Breast epithelium (tissue), 4 donors: ENCODE measurements around the gene AGBL1. TPM values are rescaled to one million over a fixed set of nuclear protein-coding genes. Genes with fewer than 3 reads are reported as not detected.

Source experiments
- DNase-seq, 2 donors: peaks; one replicate each; pipeline ENCODE4 v3.0.0-alpha.2; 2019; ENCODE audit warnings: low spot score in 2 of 2
- H3K27ac ChIP-seq, 2 donors: fragments of 200-600 bp; sonication (generic) in 1 of 2; one replicate each; pipeline ENCODE4 v1.5.1; 2016 to 2019; ENCODE audit warnings: mild to moderate bottlenecking in 1 of 2
- H3K27me3 ChIP-seq, 2 donors: fragments of 200-600 bp; sonication (generic) in 1 of 2; one replicate each; pipeline versions ENCODE4 v1.5.1 to v1.6.0; 2017 to 2019; ENCODE audit warnings: control low read depth in 1 of 2, mild to moderate bottlenecking in 1 of 2
- H3K36me3 ChIP-seq: fragments of 200-600 bp; one replicate; pipeline ENCODE4 v1.5.1; 2019
- H3K4me1 ChIP-seq, 2 donors: fragments of 200-600 bp; sonication (generic); one replicate each; pipeline ENCODE4 v1.5.1; 2016 to 2019; ENCODE audit warnings: control low read depth in 1 of 2
- H3K4me3 ChIP-seq, 3 donors: fragments of 200-600 bp; sonication (generic); 1 replicate in 2 of 3; 2 replicates in 1 of 3; pipeline ENCODE4 v1.5.1; 2016 to 2019; ENCODE audit warnings: mild to moderate bottlenecking in 3 of 3, moderate library complexity in 2 of 3
- H3K9me3 ChIP-seq, 2 donors: fragments of 200-600 bp; sonication (generic) in 1 of 2; one replicate each; pipeline ENCODE4 v1.5.1; 2016 to 2019; ENCODE audit warnings: control low read depth in 1 of 2
- CTCF ChIP-seq, 3 donors: fragments of 450-650 bp; IDR thresholded peaks; one replicate each; pipeline ENCODE4 v1.5.1; 2016 to 2017; ENCODE audit warnings: antibody characterized with exemption in 3 of 3, mild to moderate bottlenecking in 3 of 3, moderate library complexity in 3 of 3
- POLR2A ChIP-seq: fragments of 450-650 bp; IDR thresholded peaks from one replicate; pipeline ENCODE4 v1.6.1; 2016; ENCODE audit warnings: antibody characterized with exemption, mild to moderate bottlenecking, moderate library complexity
- POLR2AphosphoS5 ChIP-seq, 3 donors: sonication (generic); formaldehyde crosslinking; IDR thresholded peaks; one replicate each; pipeline ENCODE4 v1.6.1; 2017; ENCODE audit warnings: antibody characterized with exemption in 3 of 3
- intact Hi-C: fragments of 100-400 bp; cut with DNase I; formaldehyde crosslinking; loops from one replicate; pipeline ENCODE4 v1.15.1; 2023; ENCODE audit warnings: low total_unique reads
- total RNA-seq, 3 donors: library from RNA; depleted of rRNA; stranded (reverse); fragments of >200 nt; gene quantifications; one replicate each; pipeline ENCODE4 v1.1.0, GENCODE V29; 2016

AGBL1 gene
- total RNA-seq, 3 donors from 2014 or later = not detected

GRCh38 chr15:86353213-86353612 lies 273.5 kb downstream of the AGBL1 start:
- Histone ChIP-seq H3K4me1 (no peaks in the 10 kb centered on the region), H3K9me3 (no peaks in the 10 kb centered on the region), H3K27me3 (no peaks in the 10 kb centered on the region), H3K36me3 (no peaks in the 10 kb centered on the region), H3K27ac (no peak overlapping the region), H3K4me3 (no peak overlapping the region)
- TF ChIP-seq POLR2A (no peak), CTCF (IDR thresholded peaks at IDR 0.05) (no peak), POLR2AphosphoS5 (IDR thresholded peaks at IDR 0.05) (no peak)
- DNase-seq = no peak
- intact Hi-C loops = no loop called here

- Histone ChIP-seq H3K9me3 (no peaks in the 10 kb centered on the region), H3K27me3 (no peaks in the 10 kb centered on the region), H3K27ac (no peak overlapping the region), H3K4me1 (no peaks in the 10 kb centered on the region), H3K4me3 (no peak overlapping the region), H3K36me3 (no peaks in the 10 kb centered on the region)
- TF ChIP-seq CTCF (IDR thresholded peaks at IDR 0.05) (no peak), POLR2A (no peak), POLR2AphosphoS5 (IDR thresholded peaks at IDR 0.05) (no peak)
- intact Hi-C loops = no loop called here
- DNase-seq = no peak
These were observed 275.7 kb downstream of the AGBL1 start for GRCh38 chr15:86355361-86355760.

GRCh38 chr15:86355801-86356200 lies 276.1 kb downstream of the AGBL1 start:
- Histone ChIP-seq H3K27me3 (no peaks in the 10 kb centered on the region), H3K4me1 (no peaks in the 10 kb centered on the region), H3K9me3 (no peaks in the 10 kb centered on the region), H3K27ac (no peak overlapping the region), H3K4me3 (no peak overlapping the region), H3K36me3 (no peaks in the 10 kb centered on the region)
- no peak for DNase-seq
- intact Hi-C loops = no loop called here
- TF ChIP-seq POLR2A (no peak), CTCF (IDR thresholded peaks at IDR 0.05) (no peak), POLR2AphosphoS5 (IDR thresholded peaks at IDR 0.05) (no peak)

GRCh38 chr15:86362555-86362954 lies 282.9 kb downstream of the AGBL1 start:
- Histone ChIP-seq H3K27me3 (no peaks in the 10 kb centered on the region), H3K4me3 (no peak overlapping the region), H3K27ac (no peak overlapping the region), H3K36me3 (no peaks in the 10 kb centered on the region), H3K4me1 (no peaks in the 10 kb centered on the region), H3K9me3 (peaks cover 0 to under 1% of the 10 kb centered on the region in 2 donors)
- intact Hi-C loops = no loop called here
- TF ChIP-seq CTCF (IDR thresholded peaks at IDR 0.05) = no peak
- no peak for TF ChIP-seq POLR2A
- no peak for TF ChIP-seq POLR2AphosphoS5 (IDR thresholded peaks at IDR 0.05)
- no peak for DNase-seq

GRCh38 chr15:86373147-86373546 lies 293.5 kb downstream of the AGBL1 start:
- Histone ChIP-seq H3K27me3 (no peaks in the 10 kb centered on the region), H3K27ac (no peak overlapping the region), H3K36me3 (no peaks in the 10 kb centered on the region), H3K9me3 (peaks cover 5% of the 10 kb centered on the region in 2 donors), H3K4me1 (no peaks in the 10 kb centered on the region), H3K4me3 (no peak overlapping the region)
- no peak for DNase-seq
- intact Hi-C loops = no loop called here
- TF ChIP-seq CTCF (IDR thresholded peaks at IDR 0.05) = no peak
- no peak for TF ChIP-seq POLR2AphosphoS5 (IDR thresholded peaks at IDR 0.05)
- no peak for TF ChIP-seq POLR2A
